Activated naive CD8-positive, alpha-beta T cell treated with anti-CD3 and anti-CD28 coated beads for 36 hours (primary cell): ENCODE data around the gene P2RY8. TPM values are rescaled to one million over a fixed set of nuclear protein-coding genes. Genes with fewer than 3 reads are reported as not detected.
A peak's percentile ranks its signal among the peaks of the same experiment; 100 is the strongest.
"Not testable (repeated sequence)": the region's sequence is repeated elsewhere in the genome, so short reads cannot be mapped to it uniquely, and the experiment has no call there.

Source experiments
- DNase-seq: peaks from one replicate; pipeline ENCODE4 v3.0.0; 2021
- H3K27ac Mint-ChIP-seq: one replicate; pipeline ENCODE4 v1.8.0; 2022; ENCODE audit warnings: mild to moderate bottlenecking, moderate library complexity, mixed read lengths
- H3K27me3 Mint-ChIP-seq: one replicate; pipeline ENCODE4 v1.8.0; 2022; ENCODE audit warnings: mild to moderate bottlenecking, mixed read lengths
- H3K36me3 Mint-ChIP-seq: one replicate; pipeline ENCODE4 v1.8.0; 2021; ENCODE audit warnings: mild to moderate bottlenecking, mixed read lengths
- H3K4me1 Mint-ChIP-seq: one replicate; pipeline ENCODE4 v1.8.0; 2021; ENCODE audit warnings: mixed read lengths
- H3K4me3 Mint-ChIP-seq: one replicate; pipeline ENCODE4 v1.8.0; 2022; ENCODE audit warnings: mild to moderate bottlenecking, moderate library complexity, mixed read lengths
- H3K9me3 Mint-ChIP-seq: one replicate; pipeline ENCODE4 v1.8.0; 2022; ENCODE audit warnings: mixed read lengths
- total RNA-seq, 2 experiments: library from RNA; stranded (reverse); gene quantifications; one replicate each; pipeline ENCODE4 v1.2.3, GENCODE V29; 2021

The P2RY8 gene
- total RNA-seq, 2 experiments from 2014 or later = 12.5 to 13.3 TPM

DNA sequence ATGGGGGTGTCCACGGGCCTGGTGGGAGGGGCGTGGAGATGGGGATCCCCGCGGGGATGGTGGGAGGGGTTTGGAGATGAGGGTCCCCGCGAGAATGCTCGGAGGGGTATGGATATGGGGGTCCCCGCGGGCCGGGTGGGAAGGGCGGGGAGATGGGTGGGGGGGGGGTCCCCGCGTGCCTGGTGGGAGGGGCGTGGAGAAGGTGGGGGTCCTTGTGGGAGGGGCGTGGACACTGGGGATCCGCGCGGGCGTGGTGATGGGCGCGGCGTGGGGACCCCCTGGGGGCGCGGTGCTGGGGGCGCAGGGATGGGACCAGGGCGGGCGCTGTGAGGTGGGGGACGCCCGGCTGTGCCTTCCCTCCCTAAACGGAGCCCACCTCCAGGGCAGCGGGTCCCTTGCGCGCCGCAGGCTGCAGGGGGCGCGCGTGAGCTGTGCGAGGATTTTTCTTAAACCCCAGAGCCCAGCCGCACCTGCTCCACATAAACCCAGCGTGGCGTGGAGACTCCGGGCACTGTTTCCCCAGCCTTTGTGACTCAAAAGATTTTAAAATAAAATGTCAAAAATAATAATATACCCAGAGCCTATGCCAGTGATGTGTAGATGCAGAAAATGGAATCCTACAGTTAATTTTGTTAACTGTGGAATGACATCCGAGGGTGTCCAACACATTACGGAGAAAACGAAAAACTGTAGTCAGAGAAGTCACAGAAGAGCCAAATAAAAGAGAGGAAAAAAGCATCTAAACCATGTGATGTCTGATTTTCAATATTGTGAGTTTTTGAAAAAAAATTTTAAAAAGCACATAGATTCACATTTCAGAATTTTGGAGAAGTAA is 82.8 kb downstream of the P2RY8 start:
- peaks cover 10% of the 10 kb centered on the region for H3K36me3 Mint-ChIP-seq
- DNase-seq = peak; percentile 90
- H3K27me3 Mint-ChIP-seq = no peaks in the 10 kb centered on the region
- peak overlapping the region; percentile 30 for H3K27ac Mint-ChIP-seq
- H3K4me1 Mint-ChIP-seq = peaks cover 11% of the 10 kb centered on the region
- H3K4me3 Mint-ChIP-seq = peak overlapping the region; percentile 46
- H3K9me3 Mint-ChIP-seq = peaks cover 10% of the 10 kb centered on the region

DNA sequence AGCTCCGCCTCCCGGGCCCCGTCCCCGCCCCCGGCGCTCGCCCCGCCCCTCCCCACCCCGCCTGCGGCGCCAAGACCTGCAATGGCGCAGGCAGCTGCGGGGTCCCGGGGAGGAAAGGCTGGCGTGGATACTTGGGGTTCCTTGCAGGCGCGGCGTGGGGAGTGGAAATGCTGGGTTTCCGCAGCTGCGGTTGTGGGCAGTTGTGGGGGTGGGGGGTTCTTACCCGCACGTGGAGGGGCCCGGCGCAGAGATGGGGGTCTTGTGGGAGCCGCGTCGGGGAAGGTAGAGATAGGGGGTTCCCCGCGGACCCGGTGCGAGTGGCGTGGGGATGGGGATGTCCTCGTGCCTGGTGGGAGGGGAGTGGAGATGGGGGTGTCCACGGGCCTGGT is 83.6 kb downstream of the P2RY8 start:
- DNase-seq = no peak
- peak overlapping the region; percentile 81 for H3K4me3 Mint-ChIP-seq
- H3K27me3 Mint-ChIP-seq = no peaks in the 10 kb centered on the region
- H3K27ac Mint-ChIP-seq = peak overlapping the region; percentile 92
- peaks cover 11% of the 10 kb centered on the region for H3K4me1 Mint-ChIP-seq
- peaks cover 18% of the 10 kb centered on the region for H3K36me3 Mint-ChIP-seq
- H3K9me3 Mint-ChIP-seq = peaks cover 18% of the 10 kb centered on the region

DNA sequence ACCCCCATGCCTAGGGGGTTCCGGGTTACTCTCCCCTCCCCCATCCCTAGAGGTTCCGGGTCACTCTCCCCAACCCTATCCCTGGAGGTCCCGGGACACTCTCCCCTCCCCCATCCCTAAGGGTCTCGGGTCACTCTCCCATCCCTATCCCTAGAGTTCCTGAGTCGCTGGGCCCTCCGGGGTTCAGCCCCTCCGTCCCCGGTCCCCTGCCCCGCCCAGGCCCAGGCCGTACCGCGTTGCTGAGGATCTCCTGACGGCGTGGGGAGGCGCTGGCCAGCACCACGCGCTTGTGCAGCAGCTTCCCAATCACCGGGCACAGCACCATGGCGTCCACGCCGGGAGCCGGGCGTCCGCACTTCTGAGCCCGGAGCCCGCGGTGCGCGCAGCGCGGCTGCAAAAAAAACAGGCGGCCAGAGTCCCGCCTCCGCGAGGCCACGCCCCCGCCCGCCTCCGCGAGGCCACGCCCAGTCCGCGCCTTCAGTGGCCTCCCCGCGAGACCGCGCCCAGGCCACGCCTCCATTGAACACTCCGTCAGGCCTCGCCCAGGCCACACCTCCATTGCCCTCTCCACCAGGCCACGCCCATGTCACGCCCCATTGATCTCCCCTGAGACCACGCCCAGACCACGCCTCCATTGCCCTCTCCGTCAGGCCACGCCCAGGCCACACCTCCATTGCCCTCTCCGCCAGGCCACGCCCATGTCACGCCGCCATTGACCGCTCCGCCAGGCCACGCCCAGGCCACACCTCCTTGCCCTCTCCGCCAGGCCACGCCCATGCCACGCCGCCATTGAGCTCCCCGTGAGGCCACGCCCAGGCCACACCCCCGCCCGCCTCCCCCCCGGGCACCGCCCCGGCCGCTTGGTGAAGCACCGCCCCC is 84.2 kb downstream of the P2RY8 start, which contains the start of gene ASMTL:
ASMTL (minus strand) TSS at position 394 of the 879 bp plus-strand sequence; CDS start at position 325, 69 bp downstream.
- Mint-ChIP-seq H3K4me1 (peaks cover 11% of the 10 kb centered on the region), H3K27ac (peak within 1 kb of the TSS; percentile 92), H3K9me3 (peaks cover 23% of the 10 kb centered on the region), H3K36me3 (peaks cover 24% of the 10 kb centered on the region), H3K27me3 (no peaks in the 10 kb centered on the region), H3K4me3 (peak within 1 kb of the TSS; percentile 87)
- peak; percentile 100 for DNase-seq

DNA sequence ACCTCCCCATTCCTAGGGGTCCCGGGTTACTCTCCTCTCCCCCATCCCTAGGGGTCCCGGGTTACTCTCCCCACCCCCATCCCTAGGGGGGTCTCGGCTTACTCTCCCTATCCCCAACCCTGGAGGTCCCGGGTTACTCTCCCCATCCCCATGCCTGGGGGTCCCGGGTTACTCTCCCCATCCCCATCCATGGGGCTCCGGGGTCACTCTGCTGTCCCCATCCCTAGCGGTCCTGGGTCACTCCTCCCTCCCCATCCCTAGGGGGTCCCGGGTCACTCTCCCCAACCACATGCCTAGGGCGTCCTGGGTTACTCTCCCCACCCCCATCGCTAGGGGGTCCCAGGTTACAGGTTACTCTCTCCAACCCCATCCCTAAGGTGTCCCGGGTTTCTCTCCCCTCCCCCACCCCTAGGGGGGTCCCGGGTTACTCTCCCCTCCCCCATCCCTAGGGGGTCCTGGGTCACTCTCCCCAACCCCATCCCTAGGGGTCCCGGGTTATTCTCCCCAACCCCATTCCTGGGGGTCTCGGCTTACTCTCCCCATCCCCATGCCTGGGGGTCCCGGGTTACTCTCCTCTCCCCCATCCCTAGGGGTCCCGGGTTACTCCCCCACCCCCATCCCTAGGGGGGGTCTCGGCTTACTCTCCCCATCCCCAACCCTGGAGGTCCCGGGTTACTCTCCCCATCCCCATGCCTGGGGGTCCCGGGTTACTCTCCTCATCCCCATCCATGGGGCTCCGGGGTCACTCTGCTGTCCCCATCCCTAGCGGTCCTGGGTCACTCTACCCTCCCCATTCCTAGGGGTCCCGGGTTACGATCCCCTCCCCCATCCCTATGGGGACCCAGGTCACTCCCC is 85.1 kb downstream of the P2RY8 start:
- Mint-ChIP-seq H3K4me3 (peak overlapping the region; percentile 87), H3K27ac (peak overlapping the region; percentile 91), H3K27me3 (no peaks in the 10 kb centered on the region), H3K4me1 (peaks cover 13% of the 10 kb centered on the region), H3K36me3 (peaks cover 33% of the 10 kb centered on the region), H3K9me3 (peaks cover 31% of the 10 kb centered on the region)
- no peak for DNase-seq

DNA sequence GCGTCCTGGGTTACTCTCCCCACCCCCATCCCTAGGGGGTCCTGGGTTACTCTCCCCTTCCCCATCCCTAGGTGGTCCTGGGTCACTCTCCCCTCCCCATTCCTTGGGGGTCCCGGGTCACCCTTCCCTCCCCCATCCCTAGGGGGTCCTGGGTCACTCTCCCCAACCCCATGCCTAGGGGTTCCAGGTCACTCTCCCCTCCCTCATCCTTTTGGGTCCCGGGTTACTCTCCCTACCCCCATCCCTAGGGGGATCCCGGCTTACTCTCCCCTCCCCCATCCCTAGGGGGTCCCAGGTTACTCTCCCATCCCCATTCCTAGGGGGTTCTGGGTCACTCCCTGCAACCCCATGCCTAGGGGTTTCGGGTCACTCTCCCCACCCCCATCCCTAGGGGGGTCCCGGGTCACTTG is 85.7 kb downstream of the P2RY8 start:
- Mint-ChIP-seq H3K9me3 (peaks cover 34% of the 10 kb centered on the region), H3K27me3 (no peaks in the 10 kb centered on the region), H3K36me3 (peaks cover 36% of the 10 kb centered on the region), H3K4me3 (peak overlapping the region; percentile 37), H3K27ac (peak overlapping the region; percentile 42), H3K4me1 (peaks cover 13% of the 10 kb centered on the region)
- DNase-seq = no peak

DNA sequence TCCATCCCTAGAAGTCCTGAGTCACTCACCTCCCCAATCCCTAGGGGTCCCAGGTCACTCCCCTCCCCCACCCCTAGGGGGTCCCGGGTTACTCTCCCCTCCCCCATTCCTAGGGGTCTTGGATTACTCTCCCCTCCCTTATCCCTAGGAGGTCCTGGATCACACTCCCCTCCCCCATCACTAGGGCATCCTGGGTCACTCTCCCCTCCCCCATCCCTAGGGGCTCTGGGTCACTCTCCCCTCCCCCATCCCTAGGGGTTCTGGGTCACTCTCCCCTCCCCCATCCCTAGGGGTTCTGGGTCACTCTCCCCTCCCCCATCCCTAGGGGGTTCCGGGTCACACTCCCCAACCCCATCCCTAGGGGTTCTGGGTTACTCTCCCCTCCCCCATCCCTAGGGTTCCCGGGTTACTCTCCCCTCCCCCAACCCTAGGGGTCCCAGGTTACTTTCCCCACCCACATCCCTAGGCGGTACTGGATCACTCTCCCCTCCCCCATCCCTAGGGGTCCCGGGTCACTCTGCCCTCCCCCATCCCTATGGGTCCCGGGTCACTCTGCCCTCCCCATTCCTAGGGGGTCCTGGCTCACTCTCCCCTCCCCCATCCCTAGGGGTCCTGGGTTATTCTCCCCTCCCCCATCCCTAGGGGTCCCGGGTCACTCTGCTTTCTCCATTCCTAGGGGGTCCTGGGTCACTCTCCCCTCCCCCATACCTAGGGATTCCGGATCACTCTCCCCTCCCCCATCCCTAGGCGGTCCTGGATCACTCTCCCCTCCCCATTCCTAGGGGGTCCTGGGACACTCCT is 86.4 kb downstream of the P2RY8 start:
- Mint-ChIP-seq H3K4me3 (no peak overlapping the region), H3K27me3 (no peaks in the 10 kb centered on the region), H3K27ac (no peak overlapping the region), H3K36me3 (peaks cover 36% of the 10 kb centered on the region), H3K4me1 (peaks cover 13% of the 10 kb centered on the region), H3K9me3 (peaks cover 34% of the 10 kb centered on the region)
- no peak for DNase-seq

DNA sequence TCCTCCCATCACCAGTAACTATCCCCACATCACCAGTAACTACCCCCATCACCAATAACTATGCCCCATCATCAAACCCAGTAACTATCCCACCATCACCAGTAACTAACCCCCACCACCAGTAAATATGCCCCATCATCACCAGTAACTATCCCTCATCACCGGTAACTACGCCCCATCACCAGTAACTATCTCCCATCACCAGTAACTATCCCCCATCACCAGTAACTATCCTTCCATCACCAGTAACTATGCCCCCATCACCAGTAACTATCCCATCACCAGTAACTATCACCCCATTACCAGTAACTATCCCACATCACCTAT is 87.2 kb downstream of the P2RY8 start:
- H3K36me3 Mint-ChIP-seq = peaks cover 43% of the 10 kb centered on the region
- DNase-seq = no peak
- no peak overlapping the region for H3K27ac Mint-ChIP-seq
- peaks cover 39% of the 10 kb centered on the region for H3K9me3 Mint-ChIP-seq
- no peaks in the 10 kb centered on the region for H3K27me3 Mint-ChIP-seq
- no peak overlapping the region for H3K4me3 Mint-ChIP-seq
- peaks cover 11% of the 10 kb centered on the region for H3K4me1 Mint-ChIP-seq

DNA sequence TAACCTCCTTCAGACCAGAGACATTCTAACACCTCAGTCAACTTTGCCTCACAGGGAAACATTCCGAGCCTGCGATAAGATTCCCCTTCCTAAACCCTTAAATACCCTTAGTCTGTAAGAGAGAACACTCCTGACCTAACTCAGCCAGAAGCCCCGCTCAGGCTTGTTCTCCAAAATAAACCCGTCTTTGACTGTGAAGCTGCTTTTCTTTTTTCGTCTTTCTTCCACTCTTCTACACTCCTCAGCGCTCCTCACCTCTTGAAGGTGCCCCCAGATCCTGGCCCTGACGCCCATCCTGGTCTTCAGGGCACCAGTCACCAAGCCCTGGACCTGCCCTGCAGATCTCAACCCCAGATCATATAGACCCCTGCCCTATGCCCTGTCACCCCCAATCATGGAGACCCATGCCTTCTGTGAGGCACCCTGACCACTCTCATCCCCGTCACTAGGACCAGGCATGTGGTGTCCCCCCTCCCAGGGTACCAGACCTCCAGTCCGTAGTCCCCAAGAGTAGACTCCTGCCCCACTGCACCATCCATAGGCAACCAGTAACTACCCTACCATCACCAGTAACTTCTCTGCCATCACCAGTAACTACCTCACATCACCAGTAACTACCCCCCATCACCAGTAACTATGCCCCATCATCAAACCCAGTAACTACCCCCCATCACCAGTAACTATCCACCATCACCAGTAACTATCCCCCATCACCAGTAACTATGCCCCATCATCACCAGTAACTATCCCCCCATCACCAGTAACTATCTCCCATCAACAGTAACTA is 87.8 kb downstream of the P2RY8 start:
- no peak for DNase-seq
- Mint-ChIP-seq H3K36me3 (peaks cover 49% of the 10 kb centered on the region), H3K4me3 (no peak overlapping the region), H3K4me1 (peaks cover 10% of the 10 kb centered on the region), H3K27me3 (no peaks in the 10 kb centered on the region), H3K27ac (no peak overlapping the region), H3K9me3 (peaks cover 44% of the 10 kb centered on the region)

DNA sequence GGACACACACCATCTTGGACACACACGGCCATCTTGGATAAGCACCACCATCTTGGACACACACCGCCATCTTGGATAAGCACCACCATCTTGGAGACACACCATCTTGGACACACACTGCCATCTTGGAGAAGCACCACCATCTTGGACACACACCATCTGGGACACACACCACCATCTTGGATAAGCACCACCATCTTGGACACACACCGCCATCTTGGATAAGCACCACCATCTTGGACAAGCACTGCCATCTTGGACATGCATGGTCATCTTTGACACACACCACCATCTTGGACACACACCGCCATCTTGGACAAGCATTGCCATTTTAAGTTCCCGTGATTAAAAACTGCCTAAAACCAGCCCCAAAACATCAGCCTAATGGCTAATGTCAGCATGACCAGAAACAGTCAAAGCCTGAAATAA is 88.4 kb downstream of the P2RY8 start:
- not testable (repeated sequence) for DNase-seq

DNA sequence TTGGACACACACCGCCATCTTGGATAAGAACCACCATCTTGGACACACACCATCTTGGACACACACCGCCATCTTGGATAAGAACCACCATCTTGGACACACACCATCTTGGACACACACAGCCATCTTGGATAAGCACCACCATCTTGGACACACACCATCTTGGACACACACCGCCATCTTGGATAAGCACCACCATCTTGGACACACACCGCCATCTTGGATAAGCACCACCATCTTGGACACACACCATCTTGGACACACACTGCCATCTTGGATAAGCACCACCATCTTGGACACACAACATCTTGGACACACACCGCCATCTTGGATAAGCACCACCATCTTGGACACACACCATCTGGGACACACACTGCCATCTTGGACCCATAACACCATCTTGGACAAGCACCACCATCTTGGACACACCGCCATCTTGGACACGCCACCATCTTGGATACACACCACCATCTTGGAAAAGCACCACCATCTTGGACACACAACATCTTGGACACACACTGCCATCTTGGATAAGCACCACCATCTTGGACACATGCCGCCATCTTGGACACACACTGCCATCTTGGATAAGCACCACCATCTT is 88.9 kb downstream of the P2RY8 start:
- Mint-ChIP-seq H3K9me3 (peaks cover 48% of the 10 kb centered on the region), H3K4me1 (peaks cover 10% of the 10 kb centered on the region), H3K36me3 (peaks cover 59% of the 10 kb centered on the region)
- not testable (repeated sequence) for H3K27ac Mint-ChIP-seq, H3K27me3 Mint-ChIP-seq, DNase-seq, H3K4me3 Mint-ChIP-seq

More for the DNA sequence above, 88.4 kb downstream of the P2RY8 start:
- peaks cover 55% of the 10 kb centered on the region for H3K36me3 Mint-ChIP-seq
- peaks cover 10% of the 10 kb centered on the region for H3K4me1 Mint-ChIP-seq
- peaks cover 48% of the 10 kb centered on the region for H3K9me3 Mint-ChIP-seq
- H3K4me3 Mint-ChIP-seq, H3K27ac Mint-ChIP-seq, H3K27me3 Mint-ChIP-seq: not testable (repeated sequence)

DNA sequence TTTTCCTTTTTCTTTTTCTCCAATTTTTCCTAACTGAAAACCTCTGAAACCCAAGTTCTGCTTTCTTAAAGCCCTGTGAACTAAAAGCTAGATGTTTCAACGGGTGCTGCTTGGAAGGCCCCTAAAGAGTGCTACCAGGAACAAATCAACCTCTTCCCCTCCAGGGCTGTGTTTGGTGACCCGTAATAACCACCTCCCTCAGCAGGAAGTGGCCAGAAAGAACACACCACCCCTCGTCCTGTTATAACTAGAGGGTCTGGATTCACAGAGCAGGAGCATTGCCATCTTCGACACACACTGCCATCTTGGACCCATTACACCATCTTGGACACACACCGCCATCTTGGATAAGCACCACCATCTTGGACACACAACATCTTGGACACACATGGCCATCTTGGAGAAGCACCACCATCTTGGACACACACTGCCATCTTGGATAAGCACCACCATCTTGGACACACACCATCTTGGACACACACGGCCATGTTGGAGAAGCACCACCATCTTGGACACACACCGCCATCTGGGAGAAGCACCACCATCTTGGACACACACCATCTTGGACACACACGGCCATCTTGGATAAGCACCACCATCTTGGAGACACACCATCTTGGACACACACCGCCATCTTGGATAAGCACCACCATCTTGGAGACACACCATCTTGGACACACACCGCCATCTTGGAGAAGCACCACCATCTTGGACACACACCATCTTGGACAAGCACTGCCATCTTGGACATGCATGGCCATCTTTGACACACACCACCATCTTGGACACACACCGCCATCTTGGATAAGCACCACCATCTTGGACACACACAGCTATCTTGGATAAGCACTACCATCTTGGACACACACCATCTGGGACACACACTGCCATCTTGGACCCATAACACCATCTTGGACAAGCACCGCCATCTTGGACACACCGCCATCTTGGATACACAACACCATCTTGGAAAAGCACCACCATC is 89.7 kb downstream of the P2RY8 start:
- Mint-ChIP-seq H3K9me3 (peaks cover 50% of the 10 kb centered on the region), H3K4me1 (peaks cover 10% of the 10 kb centered on the region), H3K36me3 (peaks cover 67% of the 10 kb centered on the region)
- not testable (repeated sequence) for H3K4me3 Mint-ChIP-seq, H3K27ac Mint-ChIP-seq, H3K27me3 Mint-ChIP-seq, DNase-seq
